Effector CD8-positive, alpha-beta T cell (primary cell): Measurements from ENCODE around the gene PCBP4.
"Not testable (repeated sequence)": the region's sequence is repeated elsewhere in the genome, so short reads cannot be mapped to it uniquely, and the experiment has no call there.

Experiments
- DNase-seq: peaks from one replicate; lab custom pipeline; 2025; lab: John Stamatoyannopoulos, UW

Gene PCBP4

DNA sequence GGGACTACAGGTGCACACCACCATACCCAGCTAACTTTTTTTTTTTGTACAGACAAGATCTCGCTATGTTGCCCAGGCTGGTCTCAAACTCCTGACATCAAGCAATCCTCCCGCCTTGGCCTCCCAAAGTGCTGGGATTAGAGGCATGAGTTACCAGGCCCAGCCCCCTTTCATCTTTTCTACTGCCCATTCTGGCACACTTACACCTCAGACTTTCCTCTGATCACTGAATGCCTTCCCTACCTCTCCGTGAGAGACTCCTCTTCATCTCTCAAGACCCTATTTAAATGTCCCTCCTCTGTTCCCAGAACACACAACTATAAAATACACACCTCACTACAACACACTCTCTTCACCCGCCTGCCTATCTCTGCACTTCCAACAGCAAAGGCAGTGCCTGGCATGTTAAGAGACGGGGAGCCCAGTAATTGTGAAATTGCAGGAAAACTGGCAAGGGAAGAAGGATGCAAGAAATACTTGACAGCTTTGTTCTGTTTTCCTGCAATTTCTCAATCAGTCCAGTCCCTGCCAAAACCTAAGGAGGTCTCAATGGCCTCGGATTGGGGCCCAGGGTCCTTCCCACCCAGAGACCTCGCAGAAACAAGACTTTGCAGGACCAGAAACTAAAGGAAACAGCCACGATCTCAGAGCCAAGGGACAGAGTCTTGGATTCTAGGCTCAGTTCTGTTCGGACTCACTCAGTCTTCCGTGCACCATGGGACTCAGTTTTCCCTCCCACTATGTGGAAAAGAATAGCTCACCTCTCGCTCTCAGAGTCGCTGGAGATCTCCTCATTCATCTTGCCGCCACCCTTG, 26.4 kb downstream of the PCBP4 start:
- no peak for DNase-seq

DNA sequence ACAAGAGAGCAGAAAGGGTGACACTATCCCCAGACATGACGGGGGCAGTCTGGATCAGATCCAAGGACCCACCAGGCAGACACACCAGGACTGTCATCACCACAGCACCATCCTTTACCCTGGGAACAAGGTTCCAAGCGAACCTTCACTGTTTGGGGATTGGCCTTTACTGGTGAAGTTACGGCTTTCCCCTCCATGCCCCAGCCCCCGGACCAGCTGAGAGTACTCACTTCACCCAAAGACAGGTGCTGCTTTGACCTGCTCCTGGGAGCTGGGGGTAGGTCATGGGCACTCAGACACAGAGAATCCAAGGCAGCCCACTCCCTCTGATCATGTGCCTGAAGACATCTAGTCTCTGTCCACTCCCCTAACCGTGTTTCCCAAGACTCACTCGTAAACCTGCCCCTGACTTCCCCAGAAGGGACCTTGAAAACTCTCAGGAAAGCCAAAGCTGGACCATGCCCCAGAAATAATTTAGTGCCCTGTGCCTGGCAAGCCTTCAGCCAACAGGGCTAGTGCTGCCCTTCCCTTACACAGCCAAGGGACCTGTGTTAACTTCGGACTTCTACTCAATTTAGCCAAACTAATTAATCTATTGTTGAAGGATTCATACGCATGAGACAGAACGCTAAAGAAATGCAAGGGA, 28.4 kb downstream of the PCBP4 start:
- no peak for DNase-seq

DNA sequence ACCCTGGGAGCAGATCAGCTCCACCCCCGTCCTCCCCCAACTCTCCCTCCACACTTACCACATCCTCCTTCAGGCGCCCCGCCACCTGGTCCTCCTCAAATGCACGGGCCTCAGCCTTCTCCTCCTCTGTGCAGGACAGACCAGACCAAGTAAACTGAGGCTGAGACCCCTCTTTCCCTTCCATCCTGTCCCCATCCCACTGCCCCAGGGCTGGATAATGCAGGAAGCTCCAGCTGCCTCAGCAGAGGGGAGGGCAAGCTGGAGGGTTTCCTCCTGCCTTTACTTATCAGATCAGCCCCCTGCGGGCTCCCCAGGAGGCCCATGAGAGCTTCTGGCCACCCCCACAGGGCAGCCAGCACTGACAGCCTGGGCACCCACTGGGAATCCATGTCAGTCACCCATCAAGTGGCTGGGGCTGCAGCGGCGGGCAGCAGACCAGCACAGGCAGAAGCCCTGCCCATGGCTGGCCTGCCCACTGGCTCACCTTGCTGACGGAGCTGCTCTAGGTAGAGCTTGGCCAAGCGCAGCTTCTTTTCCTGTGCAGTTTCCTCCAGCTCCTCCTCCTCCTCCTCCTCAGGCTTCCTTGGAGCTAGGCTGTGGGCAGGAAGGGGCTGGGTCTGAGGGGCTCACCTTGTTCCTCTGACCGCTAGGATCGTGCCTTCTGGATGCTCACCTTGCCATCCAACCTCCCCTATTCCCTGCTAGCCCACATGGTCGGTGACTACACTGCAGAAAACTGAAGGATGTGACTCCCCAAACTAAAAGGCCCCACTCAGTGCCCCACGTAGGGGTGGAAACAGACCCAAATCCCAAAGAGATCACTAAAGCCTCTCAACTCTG, 29.4 kb downstream of the PCBP4 start:
- DNase-seq, result no peak

DNA sequence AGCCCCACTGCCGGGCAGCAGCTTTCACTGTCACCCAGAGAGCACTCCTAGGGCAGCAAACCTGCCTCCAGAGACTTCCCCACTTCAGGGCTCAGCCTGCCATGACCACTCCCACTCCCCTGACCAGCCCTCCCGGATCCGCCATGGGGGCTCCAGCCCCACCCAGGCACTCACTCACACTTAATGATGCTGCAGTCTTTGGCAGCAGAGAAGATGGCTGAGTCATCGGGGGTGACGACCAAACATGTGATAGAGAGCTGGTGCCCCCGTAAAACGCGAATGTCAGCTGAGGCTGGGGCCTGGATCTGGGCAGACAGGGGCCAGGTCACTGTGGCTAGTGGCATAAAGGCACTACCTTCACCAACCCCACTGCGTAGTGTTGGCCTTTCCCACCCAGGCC, 30.2 kb downstream of the PCBP4 start:
- DNase-seq, result no peak

DNA sequence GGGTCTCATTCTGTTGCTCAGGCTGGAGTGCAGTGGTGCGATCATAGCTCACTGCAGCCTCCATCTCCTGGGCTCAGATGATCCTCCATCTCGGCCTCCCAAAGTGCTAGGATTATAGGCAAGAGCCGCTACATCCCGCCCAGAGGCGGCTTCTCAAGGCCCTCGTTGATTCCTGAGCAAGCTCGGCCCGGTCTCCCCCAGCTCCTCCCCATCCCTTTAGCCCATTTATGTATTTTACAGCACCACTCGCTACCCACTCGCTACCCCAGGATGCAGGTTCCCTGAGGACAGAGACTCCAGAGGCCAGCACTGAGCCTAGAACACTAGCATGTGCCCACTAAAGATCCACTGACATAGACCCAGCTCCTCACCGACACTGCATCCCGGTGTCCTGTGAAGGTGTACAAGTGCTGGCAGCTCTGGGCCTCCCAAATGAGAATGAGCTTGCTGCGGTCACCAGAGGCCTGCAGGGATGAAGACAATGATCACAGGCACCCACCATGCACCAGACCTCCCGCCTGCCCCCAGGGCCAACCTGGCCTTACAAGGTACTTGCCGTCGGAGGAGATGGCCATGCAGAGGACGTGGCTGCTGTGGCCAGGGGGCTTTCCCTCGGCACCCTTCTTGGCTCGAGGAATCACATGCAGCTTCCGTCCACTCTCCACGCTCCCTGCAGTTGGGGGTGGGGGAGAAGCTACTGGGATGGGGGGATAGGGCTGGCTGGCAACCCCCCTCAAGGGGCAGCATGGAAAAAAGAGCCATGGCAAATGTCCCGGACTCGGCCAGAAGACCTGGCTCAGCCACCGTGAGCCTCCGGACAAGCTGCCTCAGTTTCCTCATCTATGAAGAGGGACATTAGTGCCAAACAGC, 31.1 kb downstream of the PCBP4 start:
- no peak for DNase-seq

DNA sequence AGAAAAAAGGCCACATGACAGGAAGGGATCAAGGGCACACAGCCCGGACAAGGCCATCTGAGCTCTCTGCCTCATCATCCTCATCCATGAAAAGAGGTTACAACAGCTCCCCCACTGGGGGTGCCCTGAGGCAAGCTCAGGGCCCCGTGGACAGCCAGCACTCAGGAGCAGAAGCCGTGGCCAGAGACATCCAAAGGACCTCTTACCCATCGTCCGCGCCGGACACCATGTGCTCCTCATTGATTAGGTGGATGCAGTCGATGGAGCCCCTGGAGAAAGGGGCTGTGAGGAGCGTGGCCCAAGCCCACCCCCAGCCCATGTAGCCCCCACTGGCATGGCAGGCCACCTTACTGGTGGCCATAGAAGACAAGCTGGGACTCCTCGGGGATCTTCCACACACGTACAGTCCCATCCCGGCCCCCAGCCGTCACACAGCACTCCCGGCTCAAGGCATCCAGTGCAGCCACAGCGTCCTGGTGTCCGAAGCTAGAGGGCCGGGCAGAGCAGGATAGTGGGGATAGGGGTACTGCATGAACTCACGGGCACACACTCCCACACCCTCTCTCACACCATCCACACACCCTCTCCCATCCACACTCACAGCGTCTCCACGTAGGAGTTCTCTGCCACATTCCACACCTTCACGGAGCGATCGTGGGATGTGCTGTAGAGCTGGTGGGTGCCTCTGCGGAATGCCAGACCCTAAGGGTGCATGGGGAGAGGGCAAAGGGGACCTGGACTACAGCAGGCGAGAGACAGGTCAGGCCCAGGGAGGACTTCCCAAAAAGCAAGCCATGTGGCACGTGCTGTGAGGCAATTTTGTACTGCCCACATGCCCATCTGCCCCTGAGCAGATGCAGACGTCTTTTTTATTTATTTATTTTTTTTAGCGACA, 32.0 kb downstream of the PCBP4 start:
- no peak for DNase-seq

DNA sequence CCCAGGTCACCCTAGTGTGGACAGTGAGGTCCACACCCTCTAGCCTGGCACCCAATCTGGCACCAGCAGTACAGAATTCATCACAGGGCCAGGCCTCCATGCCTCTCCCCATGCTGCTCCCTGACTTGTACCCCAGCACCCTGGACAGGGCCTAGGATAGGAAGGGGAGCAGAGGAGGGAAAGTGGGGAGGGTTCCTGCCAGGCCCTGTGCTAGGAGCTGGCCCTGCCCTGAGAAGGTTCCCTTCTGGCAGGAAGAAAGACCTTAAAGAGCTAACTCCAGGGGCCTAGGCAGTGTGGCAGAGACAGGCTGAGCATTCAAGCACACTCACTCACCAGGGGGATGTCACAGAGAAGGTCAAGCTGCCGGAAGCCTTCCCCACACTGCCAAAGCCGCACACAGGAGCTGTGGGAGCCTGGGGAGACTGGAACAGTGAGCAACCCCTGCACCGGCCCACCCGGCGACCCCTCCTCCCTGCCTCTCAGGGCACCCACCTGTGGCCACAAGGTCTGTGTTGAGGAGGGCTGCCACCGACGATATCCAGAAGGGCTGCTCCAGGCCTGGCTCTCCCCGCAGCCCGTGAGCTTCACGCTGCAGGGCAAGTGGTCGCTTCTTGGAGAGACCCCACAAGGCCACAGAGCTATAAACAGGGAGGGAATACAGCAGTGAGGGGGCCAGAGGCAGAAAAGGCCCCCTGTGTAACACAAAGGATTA, 33.0 kb downstream of the PCBP4 start:
- DNase-seq, result no peak

DNA sequence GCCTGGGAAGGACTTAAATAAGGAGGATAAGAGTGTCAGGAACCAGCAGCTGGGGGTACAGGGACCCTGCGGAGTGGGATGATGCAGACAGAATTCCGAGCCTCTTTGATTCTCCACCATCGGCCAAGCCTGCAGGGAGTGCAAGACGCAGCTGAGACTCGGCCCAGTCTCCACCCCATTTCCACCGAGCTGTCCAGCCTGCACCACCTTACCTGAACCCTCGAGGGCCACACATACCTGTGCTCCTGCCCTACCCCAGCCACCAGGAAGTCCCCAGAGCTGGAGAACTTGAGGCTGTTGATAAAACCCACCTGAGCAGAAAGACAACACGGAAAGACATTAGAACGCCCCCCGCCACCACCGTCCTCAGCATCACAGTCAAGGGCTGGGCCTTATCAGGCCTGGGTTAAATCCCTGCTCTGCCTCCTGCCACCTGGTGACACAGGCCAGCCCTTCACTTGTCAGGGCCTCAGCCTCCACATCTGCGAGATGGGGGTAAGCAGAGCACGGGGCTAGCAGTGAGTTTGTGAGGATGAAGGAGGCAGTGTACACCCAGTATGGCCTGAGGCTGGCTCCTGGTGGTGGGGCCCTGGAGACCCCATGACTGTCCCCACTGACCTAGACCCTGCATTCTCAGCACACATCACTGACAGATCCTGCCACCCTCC, 33.6 kb downstream of the PCBP4 start:
- DNase-seq, result no peak

DNA sequence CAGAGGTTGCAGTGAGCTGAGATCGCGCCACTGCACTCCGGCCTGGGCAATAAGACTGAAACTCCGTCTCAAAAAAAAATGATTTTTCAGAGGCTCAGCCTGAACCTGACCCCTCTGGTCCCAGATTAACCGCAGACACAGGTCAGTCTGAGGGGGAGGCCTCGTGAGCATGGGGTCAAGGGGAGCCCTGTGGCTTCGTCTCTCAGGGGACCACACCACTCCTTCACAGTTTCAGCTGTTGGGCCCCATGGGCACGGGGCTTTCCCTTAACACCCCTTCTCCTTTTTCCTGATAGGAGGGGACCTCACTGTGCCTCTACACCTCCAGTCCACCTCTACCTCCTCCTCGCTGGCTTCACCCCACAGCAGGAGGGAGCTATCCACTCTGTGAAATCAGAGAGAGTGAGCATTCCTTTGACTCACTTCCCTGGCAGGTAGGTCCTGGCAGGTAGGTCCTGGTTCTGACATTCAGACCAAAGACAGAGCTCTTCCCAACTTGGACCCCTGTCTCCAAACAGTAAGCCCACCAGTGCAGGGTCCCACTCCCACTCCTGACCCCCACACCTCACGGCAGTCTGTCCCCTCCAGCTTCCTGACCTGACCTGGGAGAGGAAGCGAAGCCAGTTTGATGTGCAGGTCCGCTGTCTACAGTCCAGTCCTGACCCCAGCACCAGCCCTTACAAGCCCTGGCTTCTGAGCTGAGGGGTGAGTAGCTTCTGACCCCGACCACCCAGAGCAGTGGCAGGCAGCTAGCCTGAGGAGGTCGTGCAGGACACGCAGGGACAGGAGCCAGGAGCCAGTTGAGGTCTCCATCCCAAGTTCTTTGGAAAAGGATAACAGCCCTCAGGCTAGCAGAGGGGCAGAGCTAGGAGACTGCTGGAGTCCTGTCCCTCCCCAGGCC, 34.5 kb downstream of the PCBP4 start:
- no peak for DNase-seq

DNA sequence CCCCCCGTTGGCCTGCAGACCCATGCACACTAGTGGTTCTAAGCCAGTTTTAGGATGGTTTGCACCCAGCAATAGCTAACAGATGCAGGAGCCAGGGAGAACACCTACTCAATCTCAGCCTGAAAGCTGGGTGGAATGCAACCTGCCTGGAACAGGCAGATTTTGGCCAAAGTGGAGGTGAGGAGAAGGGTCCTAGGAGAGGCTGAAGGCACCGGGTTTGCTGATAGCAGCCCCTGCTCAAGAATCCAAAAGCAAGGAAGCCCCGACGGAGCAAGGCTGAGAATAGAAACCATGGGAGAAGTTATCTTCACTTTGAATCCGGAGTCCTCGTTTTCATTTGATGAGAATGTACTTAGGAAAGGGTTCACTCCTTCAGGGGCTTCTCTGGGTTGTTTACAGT, 35.5 kb downstream of the PCBP4 start:
- DNase-seq, result no peak

DNA sequence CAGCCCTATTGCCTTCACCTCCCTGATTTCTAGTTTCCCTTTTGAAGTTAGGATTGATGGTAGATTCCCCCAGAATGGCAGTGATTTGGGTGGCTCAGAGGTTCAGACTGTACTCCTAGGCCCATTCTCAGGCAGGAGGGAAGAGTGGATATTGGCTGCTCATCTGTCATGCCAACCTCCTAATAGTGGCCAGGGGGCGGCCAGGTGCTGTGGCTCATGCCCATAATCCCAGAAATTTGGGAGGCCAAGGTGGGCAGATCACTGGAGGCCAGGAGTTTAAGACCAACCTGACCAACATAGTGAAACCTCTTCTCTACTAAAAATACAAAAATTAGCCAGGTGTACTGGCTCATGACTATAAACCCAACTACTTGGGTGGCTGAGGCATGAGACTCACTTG, 36.8 kb downstream of the PCBP4 start:
- no peak for DNase-seq

DNA sequence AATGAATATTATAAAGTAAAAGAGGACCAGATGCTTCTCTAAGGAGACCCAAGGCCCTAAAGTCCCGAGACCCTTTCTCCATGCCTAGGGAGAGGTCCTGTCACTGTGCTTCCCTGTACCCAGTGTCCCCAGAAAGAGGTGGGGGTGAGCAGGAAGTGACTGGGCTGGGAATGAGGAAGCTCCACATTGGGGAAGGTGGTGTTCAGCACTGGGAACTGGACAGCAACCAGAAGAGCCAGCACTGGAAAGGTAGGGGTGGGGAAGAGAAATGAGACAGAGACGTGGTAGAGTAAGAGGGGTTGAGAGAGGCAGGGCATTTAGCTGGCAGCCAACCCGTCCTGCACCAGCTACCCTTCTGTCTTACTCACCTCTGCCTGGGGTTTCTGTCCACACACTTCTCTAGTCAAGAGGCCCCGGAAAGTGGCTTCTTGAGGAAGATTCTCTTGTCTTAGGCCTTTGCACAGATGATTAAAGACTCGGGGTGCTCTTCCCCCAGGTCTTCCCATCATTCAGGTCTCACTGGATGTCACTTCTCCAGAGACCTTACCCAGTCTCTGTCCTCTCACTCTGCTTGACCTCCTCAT, 37.7 kb downstream of the PCBP4 start:
- no peak for DNase-seq

DNA sequence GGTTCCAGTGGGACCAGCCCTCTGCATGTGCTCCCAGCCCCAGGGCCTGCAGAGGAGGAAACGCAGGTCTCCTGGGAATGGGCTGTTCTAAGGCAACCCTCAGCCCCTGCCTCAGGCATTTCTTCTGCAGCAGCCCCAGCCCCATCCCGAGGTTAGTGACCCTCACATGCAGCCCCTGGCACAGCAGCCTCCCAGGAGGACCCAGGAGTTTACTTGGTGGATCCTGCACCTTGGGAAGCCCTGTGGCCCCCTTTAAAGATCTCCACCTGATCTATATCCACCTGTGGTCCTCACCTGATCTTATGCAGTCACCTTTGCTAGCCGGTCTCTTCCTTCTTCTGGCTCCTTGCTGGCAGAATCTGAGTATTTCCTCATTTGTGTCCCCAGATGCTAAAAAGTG, 38.3 kb downstream of the PCBP4 start:
- not testable (repeated sequence) for DNase-seq

DNA sequence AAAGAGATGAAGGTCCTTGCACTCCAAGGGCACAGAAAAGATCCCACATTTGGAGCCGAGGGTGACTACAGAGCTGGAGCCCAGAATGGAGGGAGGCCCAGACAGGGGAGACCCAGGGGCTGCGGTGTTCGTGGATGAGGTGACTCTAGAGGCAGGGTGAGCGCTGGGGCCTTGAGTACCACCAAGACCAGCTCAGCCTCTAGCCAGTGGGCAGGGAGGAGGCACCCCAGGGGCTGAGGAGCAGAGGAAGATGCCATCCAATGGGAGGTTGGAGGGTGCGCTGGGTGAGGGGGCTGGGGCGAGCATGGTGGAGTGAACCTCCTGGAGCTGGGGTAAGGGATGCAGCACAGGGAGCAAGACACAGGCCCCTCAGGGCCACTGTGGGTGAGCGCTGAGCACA, 38.8 kb downstream of the PCBP4 start:
- DNase-seq, result no peak

DNA sequence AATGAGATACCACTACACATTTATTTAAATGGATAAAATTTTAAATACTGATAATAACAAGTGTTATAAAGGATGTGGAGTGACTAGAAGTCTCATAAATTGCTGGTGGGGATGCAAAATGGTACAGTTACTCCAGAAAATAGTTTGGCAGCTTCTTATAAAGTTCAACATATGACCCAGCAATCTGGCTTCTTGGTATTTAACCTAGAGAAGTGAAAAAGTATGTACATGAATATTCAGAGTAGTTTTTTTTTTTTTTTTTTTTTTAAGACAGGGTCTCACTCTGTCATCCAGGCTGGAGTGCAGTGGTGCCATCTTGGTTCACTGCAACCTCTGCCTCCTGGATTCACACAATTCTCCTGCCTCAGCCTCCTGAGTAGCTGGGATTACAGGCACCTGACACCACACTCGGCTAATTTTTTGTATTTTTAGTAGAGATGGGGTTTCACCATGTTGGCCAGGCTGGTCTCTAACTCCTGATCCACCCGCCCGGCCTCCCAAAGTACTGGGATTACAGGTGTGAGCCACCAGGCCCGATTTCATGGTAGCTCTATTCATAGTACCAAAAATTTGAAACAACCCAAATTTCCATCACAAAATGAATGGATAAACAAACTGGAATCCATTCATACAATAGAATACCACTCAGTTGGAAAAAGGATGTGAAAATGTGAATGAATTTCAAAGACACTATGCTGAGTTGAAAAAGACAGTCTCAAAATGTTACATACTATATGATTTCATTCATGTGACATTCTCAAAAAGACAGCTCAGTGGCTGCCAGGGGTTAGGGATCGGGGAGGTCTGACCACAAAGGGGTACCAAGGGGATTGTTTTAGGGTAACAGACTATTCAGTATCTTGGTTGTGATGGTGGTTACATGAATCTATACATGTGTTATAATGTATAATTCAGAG, 39.9 kb downstream of the PCBP4 start:
- no peak for DNase-seq

DNA sequence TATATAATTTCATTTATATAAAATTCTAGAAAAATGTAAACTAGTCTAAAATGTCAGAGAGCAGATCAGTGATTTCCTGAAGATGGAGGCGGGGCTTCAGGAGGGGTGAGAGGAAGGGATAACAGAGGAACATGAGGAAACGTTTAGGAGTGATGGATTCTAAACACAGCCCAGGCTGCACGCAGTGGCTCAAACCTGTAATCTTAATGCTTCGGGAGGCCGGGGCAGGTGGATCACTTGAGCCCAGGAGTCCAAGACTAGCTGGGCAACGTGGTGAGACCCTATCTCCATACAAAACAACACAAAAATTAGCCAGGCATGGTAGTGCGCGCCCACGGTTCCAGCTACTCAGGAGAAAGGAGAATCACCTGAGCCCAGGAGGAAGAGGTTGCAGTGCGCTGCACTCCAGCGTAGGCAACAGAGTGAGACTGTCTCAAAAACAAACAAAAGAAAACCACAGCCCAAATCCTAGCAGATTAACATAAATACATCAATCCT, 46.1 kb downstream of the PCBP4 start:
- no peak for DNase-seq

DNA sequence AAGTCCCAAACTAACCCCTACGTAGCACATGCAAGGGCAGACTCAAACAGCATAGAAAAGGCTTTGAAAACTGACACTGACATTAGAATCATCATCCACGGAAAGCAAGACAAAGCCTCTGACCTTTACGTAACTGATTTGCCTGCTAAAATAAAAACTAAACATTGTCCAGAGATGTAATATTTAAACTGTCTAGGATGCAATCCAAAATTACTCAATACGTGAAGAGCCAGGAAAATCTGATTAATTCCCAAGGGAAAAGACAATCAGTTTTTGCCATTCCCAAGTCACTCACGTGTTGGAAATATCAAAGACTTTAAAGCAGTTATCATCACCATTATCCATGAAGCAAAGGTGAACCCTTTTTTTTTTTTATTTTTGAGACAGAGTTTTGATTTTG, 50.8 kb downstream of the PCBP4 start:
- no peak for DNase-seq
